Upper lobe of left lung (tissue), 6 donors: Measurements from ENCODE around the gene THOC1. TPM values are rescaled to one million over a fixed set of nuclear protein-coding genes. Genes with fewer than 3 reads are reported as not detected.

Experiments used
- ATAC-seq, 2 donors: fragments of 200-7000 bp; cut with Tn5 transposase; one replicate each; pipeline ENCODE4 v1.9.1; 2022; ENCODE audit warnings: mild to moderate bottlenecking in 2 of 2, moderate library complexity in 2 of 2; ENCODE audit not compliant: low FRiP score in 2 of 2
- DNase-seq, 2 donors: peaks; one replicate each; pipeline ENCODE4 v3.0.0-alpha.2; 2019 to 2020
- H3K27ac ChIP-seq, 4 donors: fragments of 200-600 bp; sonication (generic); one replicate each; pipeline ENCODE4 v1.5.1; 2016 to 2019
- H3K27me3 ChIP-seq, 4 donors: fragments of 200-600 bp; sonication (generic); one replicate each; pipeline ENCODE4 v1.5.1; 2017 to 2019
- H3K36me3 ChIP-seq, 4 donors: fragments of 200-600 bp; sonication (generic); one replicate each; pipeline ENCODE4 v1.5.1; 2016 to 2019
- H3K4me1 ChIP-seq, 4 donors: fragments of 200-600 bp; sonication (generic); one replicate each; pipeline ENCODE4 v1.5.1; 2018 to 2019
- H3K4me3 ChIP-seq, 4 donors: fragments of 200-600 bp; sonication (generic); one replicate each; pipeline ENCODE4 v1.5.1; 2017 to 2019; ENCODE audit warnings: mild to moderate bottlenecking in 2 of 4, moderate library complexity in 1 of 4
- H3K9me3 ChIP-seq, 4 donors: fragments of 200-600 bp; sonication (generic); one replicate each; pipeline ENCODE4 v1.5.1; 2018 to 2019
- EP300 ChIP-seq, 4 donors: sonication (generic); formaldehyde crosslinking; IDR thresholded peaks; one replicate each; pipeline ENCODE4 v1.5.1; 2017; ENCODE audit warnings: antibody characterized with exemption in 4 of 4, control low read depth in 2 of 4
- POLR2A ChIP-seq, 4 donors: fragments of 450-650 bp; IDR thresholded peaks; one replicate each; pipeline ENCODE4 v1.5.1; 2016 to 2017; ENCODE audit warnings: antibody characterized with exemption in 4 of 4, mild to moderate bottlenecking in 2 of 4
- POLR2AphosphoS5 ChIP-seq, 2 donors: sonication (generic); formaldehyde crosslinking; IDR thresholded peaks; one replicate each; pipeline ENCODE4 v1.5.1; 2017; ENCODE audit warnings: antibody characterized with exemption in 2 of 2
- WGBS, 2 donors: methylation state at CpG; one replicate each; pipeline ENCODE4 v1.1.5; 2017 to 2018; 5-methylcytosine and 5-hydroxymethylcytosine counted together
- total RNA-seq, 6 donors: library from RNA; depleted of rRNA in 4 of 6; stranded (reverse); fragments of >200 nt in 4 of 6; gene quantifications; one replicate each; pipeline versions ENCODE4 v1.1.0 to v1.2.1, GENCODE V29; 2016 to 2021
- TF ChIP-seq, protein P1 (sequence below), 6 experiments: fragments of 450-650 bp in 4 of 6; fragments of 200-600 bp in 2 of 6; sonication (generic) in 2 of 6; IDR thresholded peaks; one replicate each; pipeline ENCODE4 v1.5.1; 2016 to 2019; ENCODE audit warnings: antibody characterized with exemption in 6 of 6
- donor health status: DM: no; HTN: no; CAD: no; lungs with moderate emphysema.
- donor health status: DM: no; HTN: yes; CAD: no; lungs with severe emphysema.

The THOC1 gene
- total RNA-seq, 6 donors from 2014 or later: 21.2 to 93.2 (median 30.4) TPM

DNA sequence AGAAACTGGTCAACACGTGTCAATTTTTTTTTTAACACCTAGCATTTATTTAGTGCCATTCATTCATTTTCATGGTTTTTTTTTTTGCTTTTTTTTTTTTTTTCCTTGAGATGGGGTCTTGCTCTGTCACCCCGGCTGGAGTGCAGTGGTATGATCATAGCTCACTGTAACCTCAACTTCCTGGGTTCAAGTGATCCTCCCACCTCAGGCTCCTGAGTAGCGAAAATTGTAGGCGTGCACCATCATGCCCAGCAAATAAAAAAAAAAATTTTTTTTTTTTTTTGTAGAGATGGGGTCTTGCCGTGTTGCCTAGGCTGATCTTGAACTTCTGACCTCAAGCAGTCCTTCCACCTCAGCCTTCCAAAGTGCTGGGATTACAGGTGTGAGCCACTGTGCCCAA is 88.3 kb downstream of the THOC1 start:
- Histone ChIP-seq H3K36me3 (peaks cover 3 to 31% (median 11%) of the 10 kb centered on the region in 4 donors), H3K9me3 (no peaks in the 10 kb centered on the region), H3K27me3 (no peaks in the 10 kb centered on the region), H3K27ac (no peak overlapping the region), H3K4me1 (peaks cover 0 to 8% (median 4%) of the 10 kb centered on the region in 4 donors), H3K4me3 (no peak overlapping the region)
- ATAC-seq: no peak
- no peak for TF ChIP-seq POLR2AphosphoS5 (IDR thresholded peaks at IDR 0.05)
- TF ChIP-seq EP300 (IDR thresholded peaks at IDR 0.05): no peak
- TF ChIP-seq POLR2A (IDR thresholded peaks at IDR 0.05): no peak
- TF ChIP-seq, protein P1, sequence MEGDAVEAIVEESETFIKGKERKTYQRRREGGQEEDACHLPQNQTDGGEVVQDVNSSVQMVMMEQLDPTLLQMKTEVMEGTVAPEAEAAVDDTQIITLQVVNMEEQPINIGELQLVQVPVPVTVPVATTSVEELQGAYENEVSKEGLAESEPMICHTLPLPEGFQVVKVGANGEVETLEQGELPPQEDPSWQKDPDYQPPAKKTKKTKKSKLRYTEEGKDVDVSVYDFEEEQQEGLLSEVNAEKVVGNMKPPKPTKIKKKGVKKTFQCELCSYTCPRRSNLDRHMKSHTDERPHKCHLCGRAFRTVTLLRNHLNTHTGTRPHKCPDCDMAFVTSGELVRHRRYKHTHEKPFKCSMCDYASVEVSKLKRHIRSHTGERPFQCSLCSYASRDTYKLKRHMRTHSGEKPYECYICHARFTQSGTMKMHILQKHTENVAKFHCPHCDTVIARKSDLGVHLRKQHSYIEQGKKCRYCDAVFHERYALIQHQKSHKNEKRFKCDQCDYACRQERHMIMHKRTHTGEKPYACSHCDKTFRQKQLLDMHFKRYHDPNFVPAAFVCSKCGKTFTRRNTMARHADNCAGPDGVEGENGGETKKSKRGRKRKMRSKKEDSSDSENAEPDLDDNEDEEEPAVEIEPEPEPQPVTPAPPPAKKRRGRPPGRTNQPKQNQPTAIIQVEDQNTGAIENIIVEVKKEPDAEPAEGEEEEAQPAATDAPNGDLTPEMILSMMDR (IDR thresholded peaks at IDR 0.05): no peak
- DNase-seq: no peak
- 88 to 93% methylated on average over 5 of the region's 5 CpGs for WGBS, 2 donors

DNA sequence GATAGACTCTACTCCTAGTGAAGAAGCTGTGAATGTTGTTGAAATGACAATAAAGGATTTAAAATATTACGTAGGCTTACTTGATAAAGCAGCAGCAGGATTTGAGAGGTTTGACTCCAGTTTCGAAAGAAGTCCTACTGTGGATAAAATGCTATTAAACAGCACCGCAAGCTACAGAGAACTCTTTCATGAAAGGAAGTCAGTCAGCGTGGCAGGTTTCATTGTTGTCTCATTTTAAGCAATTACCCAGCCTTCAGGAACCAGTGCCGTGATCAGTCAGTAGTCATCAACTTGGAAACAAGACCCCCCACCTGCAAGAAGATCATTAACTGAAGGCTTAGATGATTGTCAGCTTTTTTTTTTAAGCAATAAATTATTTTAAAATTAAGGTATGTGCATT is 95.5 kb downstream of the THOC1 start:
- ATAC-seq (no peak), DNase-seq (no peak)
- H3K4me1 ChIP-seq: no peaks in the 10 kb centered on the region
- H3K4me3 ChIP-seq: no peak overlapping the region
- no peaks in the 10 kb centered on the region for H3K9me3 ChIP-seq
- WGBS, 2 donors: 86 to 91% methylated on average over 5 of the region's 5 CpGs
- no peak for TF ChIP-seq POLR2A (IDR thresholded peaks at IDR 0.05)
- TF ChIP-seq, protein P1 (IDR thresholded peaks at IDR 0.05): no peak
- no peak for TF ChIP-seq POLR2AphosphoS5 (IDR thresholded peaks at IDR 0.05)
- TF ChIP-seq EP300 (IDR thresholded peaks at IDR 0.05): no peak
- H3K36me3 ChIP-seq: peaks cover under 1 to 50% (median 24%) of the 10 kb centered on the region in 4 donors
- H3K27me3 ChIP-seq: no peaks in the 10 kb centered on the region
- H3K27ac ChIP-seq: no peak overlapping the region

Other genes starting within 250 kb of the THOC1 start
- 1 to 10 TPM in 2 of 6 donors, under 1 TPM in 1, not detected in 3; 0.34 to 1.4 (median 1.0) TPM for gene TUBB8B, start 218.4 kb downstream of the THOC1 start, total RNA-seq
- 10 to 100 TPM; 11.5 to 41.2 (median 33.0) TPM for gene USP14, start 109.5 kb downstream of the THOC1 start, total RNA-seq
- gene COLEC12, start 232.7 kb upstream of the THOC1 start, total RNA-seq: 10 to 100 TPM; 29.3 to 72.2 (median 47.0) TPM